HG03558 (cell line): ENCODE data around the gene SMAGP.
"Not testable (repeated sequence)": the region's sequence is repeated elsewhere in the genome, so short reads cannot be mapped to it uniquely, and the experiment has no call there.

Experiments
- ATAC-seq: cut with Tn5 transposase; IDR thresholded peaks from one replicate; pipeline ENCODE4 v1.9.1; 2021; ENCODE audit warnings: moderate number of reproducible peaks; ENCODE audit not compliant: unreplicated experiment; ENCODE audit errors: extremely low read depth

The SMAGP gene

GRCh38 chr12:51269174-51270066 is 795 bp downstream of the SMAGP start:
- no peak for ATAC-seq

- no peak for ATAC-seq
These were observed 5.2 kb downstream of the SMAGP start for GRCh38 chr12:51265024-51265423.

- no peak for ATAC-seq
These were observed 5.9 kb downstream of the SMAGP start for GRCh38 chr12:51264297-51264696.

GRCh38 chr12:51263341-51263740 is 6.9 kb downstream of the SMAGP start:
- no peak for ATAC-seq

GRCh38 chr12:51262758-51263177 is 7.4 kb downstream of the SMAGP start:
- no peak for ATAC-seq

GRCh38 chr12:51259600-51259999 is 10.6 kb downstream of the SMAGP start:
- ATAC-seq, result not testable (repeated sequence)

- no peak for ATAC-seq
These were observed 15.7 kb downstream of the SMAGP start for GRCh38 chr12:51254536-51254935.

GRCh38 chr12:51253276-51253675 is 16.9 kb downstream of the SMAGP start:
- ATAC-seq, result no peak

GRCh38 chr12:51247523-51248206 is 22.6 kb downstream of the SMAGP start:
- no peak for ATAC-seq

- no peak for ATAC-seq
These were observed 23.9 kb downstream of the SMAGP start for GRCh38 chr12:51246254-51246853.

GRCh38 chr12:51245476-51246253 is 24.6 kb downstream of the SMAGP start:
- no peak for ATAC-seq

- no peak for ATAC-seq
These were observed 25.9 kb downstream of the SMAGP start for GRCh38 chr12:51244269-51244668.

GRCh38 chr12:51242876-51243275 is 27.3 kb downstream of the SMAGP start:
- no peak for ATAC-seq

GRCh38 chr12:51242120-51242519 is 28.1 kb downstream of the SMAGP start:
- no peak for ATAC-seq

GRCh38 chr12:51240971-51241370 is 29.2 kb downstream of the SMAGP start:
- ATAC-seq, result no peak

- peak; percentile 76 for ATAC-seq
These were observed 31.5 kb downstream of the SMAGP start, which contains the start of gene DAZAP2 for GRCh38 chr12:51238510-51239334. DAZAP2 (plus strand) TSS chr12:51238826; CDS start chr12:51238908, 82 bp downstream.

- ATAC-seq, result no peak
These were observed 32.1 kb downstream of the SMAGP start for GRCh38 chr12:51238037-51238509.

GRCh38 chr12:51234530-51234929 is 35.7 kb downstream of the SMAGP start:
- no peak for ATAC-seq

GRCh38 chr12:51232642-51233041 is 37.6 kb downstream of the SMAGP start:
- no peak for ATAC-seq
